Stimulated activated CD8-positive, alpha-beta memory T cell treated with anti-CD3 and anti-CD28 coated beads, Interleukin-15, amount 100 ng/mL, for 4 hours (primary cell): ENCODE data around the gene SEMA3F.

Experiments
- DNase-seq, 2 donors: peaks; one replicate each; pipeline ENCODE4 v3.0.0-alpha.2; 2020; ENCODE audit warnings: low read depth in 2 of 2

SEMA3F gene

GRCh38 chr3:50233176-50233575, 78.1 kb downstream of the SEMA3F start:
- no peak for DNase-seq

- DNase-seq, result peak; percentile 97 to 98
Measured at GRCh38 chr3:50235716-50236483, 80.8 kb downstream of the SEMA3F start, which contains the start of gene GNAI2. Gene GNAI2 (plus strand): TSS chr3:50236204. CDS start chr3:50236336, 132 bp downstream.

GRCh38 chr3:50236484-50237132, 81.5 kb downstream of the SEMA3F start:
- DNase-seq, result no peak

- no peak for DNase-seq
Measured at GRCh38 chr3:50237133-50237651, 82.1 kb downstream of the SEMA3F start.

- DNase-seq, result peak; percentile 74
Measured at GRCh38 chr3:50237754-50238548, 82.8 kb downstream of the SEMA3F start.

GRCh38 chr3:50238549-50239026, 83.5 kb downstream of the SEMA3F start:
- no peak for DNase-seq
